ENCODE measurements around the gene ERV3-1.
"Not testable (repeated sequence)": the region's sequence is repeated elsewhere in the genome, so short reads cannot be mapped to it uniquely, and the experiment has no call there.

ERV3-1 gene

DNA sequence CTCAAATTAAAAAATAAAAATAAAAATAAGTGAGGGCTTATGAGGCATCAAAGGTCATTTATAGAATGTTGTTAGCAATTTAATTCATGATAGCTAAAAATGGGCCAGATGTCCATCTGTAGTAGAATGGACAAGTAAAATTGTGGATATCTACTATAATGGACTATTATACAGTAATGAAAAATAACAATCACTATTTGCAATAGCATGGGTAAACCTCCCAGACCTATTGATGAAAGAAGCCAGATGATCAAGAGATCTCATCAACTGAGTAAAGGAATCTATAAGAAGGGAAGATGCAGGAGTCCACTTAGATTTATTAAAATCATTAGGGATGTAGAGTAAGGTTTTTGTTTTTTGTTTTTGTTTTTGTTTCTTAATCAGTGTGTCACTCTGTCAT, 29.0 kb upstream of the ERV3-1 start:
- H3K27ac ChIP-seq (ENCODE audit: extremely low read depth, low read depth, low read length) = not testable (repeated sequence)

DNA sequence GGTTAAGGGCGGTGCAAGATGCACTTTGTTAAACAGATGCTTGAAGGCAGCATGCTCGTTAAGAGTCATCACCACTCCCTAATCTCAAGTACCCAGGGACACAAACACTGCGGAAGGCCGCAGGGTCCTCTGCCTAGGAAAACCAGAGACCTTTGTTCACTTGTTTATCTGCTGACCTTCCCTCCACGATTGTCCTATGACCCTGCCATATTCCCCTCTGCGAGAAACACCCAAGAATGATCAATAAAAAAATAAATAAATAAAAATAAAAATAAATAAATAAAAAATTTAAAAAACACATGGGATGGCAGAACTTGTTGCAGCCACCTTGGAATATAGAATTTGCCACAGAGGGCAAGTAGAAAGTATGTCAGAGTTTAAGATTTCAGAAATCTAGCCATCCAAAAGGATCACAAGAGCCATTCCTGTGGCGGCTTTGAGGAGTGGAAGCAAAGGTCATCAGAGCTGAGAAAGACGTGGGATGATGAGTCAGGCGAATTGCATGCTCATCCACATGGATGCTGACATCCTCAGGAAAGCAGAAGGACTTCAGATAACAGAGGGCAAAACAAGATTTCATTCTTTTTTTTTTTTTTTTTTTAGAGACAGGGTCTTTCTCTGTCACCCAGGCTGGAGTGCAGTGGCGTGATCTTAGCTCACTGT, 27.8 kb upstream of the ERV3-1 start:
- H3K4me1 ChIP-seq (ENCODE audit: control insufficient read depth, insufficient read depth, low read length); H3K4me3 ChIP-seq (ENCODE audit: low read depth, low read length); CTCF ChIA-PET; H3K27ac ChIP-seq (ENCODE audit: extremely low read depth, low read depth, low read length); H3K9me3 ChIP-seq (ENCODE audit: control insufficient read depth, insufficient read depth, low read depth, low read length); H3K36me3 ChIP-seq (ENCODE audit: control insufficient read depth in 2 of 2, insufficient read depth in 1 of 2, low read length in 2 of 2): not testable (repeated sequence)
- POLR2A ChIA-PET = interaction anchor here (0.8 kb wide), 1 partner anchor 27 kb away, joined by 3 read pairs; the partner anchor contains the start of gene ERV3-1

More for the DNA sequence above, 29.0 kb upstream of the ERV3-1 start:
- TF ChIP-seq ZNF146 (tag by site-specific recombination; IDR thresholded peaks at IDR 0.05) = peak; percentile 62
- H3K36me3 ChIP-seq (ENCODE audit: control insufficient read depth in 2 of 2, insufficient read depth in 1 of 2, low read length in 2 of 2); H3K9me3 ChIP-seq (ENCODE audit: control insufficient read depth, insufficient read depth, low read depth, low read length); CTCF ChIA-PET; H3K4me1 ChIP-seq (ENCODE audit: control insufficient read depth, insufficient read depth, low read length); H3K4me3 ChIP-seq (ENCODE audit: low read depth, low read length): not testable (repeated sequence)
- POLR2A ChIA-PET = interaction anchor here (0.6 kb wide), 1 partner anchor 29 kb away, joined by 3 read pairs; no protein-coding TSS in a partner anchor

DNA sequence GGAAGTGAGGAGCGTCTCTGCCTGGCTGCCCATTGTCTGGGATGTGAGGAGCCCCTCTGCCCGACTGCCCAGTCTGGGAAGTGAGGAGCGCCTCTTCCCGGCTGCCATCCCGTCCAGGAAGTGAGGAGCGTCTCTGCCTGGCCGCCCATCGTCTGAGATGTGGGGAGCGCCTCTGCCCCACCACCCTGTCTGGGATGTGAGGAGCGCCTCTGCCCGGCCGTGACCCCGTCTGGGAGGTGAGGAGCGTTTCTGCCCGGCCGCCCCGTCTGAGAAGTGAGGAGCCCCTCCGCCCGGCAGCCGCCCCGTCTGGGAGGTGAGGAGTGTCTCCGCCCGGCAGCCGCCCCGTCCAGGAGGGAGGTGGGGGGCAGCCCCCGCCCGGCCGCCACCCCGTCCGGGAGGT, 26.9 kb upstream of the ERV3-1 start:
- POLR2A ChIA-PET; H3K36me3 ChIP-seq (ENCODE audit: control insufficient read depth in 2 of 2, insufficient read depth in 1 of 2, low read length in 2 of 2); H3K9me3 ChIP-seq (ENCODE audit: control insufficient read depth, insufficient read depth, low read depth, low read length); H3K4me1 ChIP-seq (ENCODE audit: control insufficient read depth, insufficient read depth, low read length); H3K4me3 ChIP-seq (ENCODE audit: low read depth, low read length); H3K27ac ChIP-seq (ENCODE audit: extremely low read depth, low read depth, low read length): not testable (repeated sequence)
- CTCF ChIA-PET = interaction anchor here (0.6 kb wide), 1 partner anchor 94 kb away, joined by 4 read pairs; no protein-coding TSS in a partner anchor

DNA sequence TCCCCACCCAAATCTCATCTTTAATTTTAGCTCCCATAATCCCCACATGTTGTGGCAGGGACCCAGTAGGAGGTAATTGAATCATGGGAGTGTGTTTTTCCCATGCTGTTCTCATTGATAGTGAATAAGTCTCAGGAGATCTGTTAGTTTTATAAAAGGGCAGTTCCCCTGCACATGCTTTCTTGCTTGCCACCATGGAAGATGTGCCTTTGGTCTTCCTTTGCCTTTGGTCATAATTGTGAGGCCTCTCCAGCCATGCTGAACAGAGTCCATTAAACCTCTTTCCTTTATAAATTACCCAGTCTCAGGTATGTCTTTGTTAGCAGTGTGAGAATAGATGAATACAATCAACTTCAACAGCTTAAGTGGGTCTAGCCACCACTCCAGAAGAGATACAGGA, 18.5 kb upstream of the ERV3-1 start:
- POLR2A ChIA-PET; CTCF ChIA-PET; H3K4me1 ChIP-seq (ENCODE audit: control insufficient read depth, insufficient read depth, low read length): not testable (repeated sequence)

GRCh38 chr7:65020978-65021377, 14.5 kb upstream of the ERV3-1 start:
- H3K9me3 ChIP-seq (ENCODE audit: control insufficient read depth, insufficient read depth, low read depth, low read length); H3K4me3 ChIP-seq (ENCODE audit: low read depth, low read length); H3K27ac ChIP-seq (ENCODE audit: extremely low read depth, low read depth, low read length); H3K4me1 ChIP-seq (ENCODE audit: control insufficient read depth, insufficient read depth, low read length); CTCF ChIA-PET; H3K36me3 ChIP-seq (ENCODE audit: control insufficient read depth in 2 of 2, insufficient read depth in 1 of 2, low read length in 2 of 2): not testable (repeated sequence)
- POLR2A ChIA-PET = interaction anchor here (0.7 kb wide), 1 partner anchor 33 kb away, joined by 5 read pairs; no protein-coding TSS in a partner anchor

More for the DNA sequence above, 18.5 kb upstream of the ERV3-1 start:
- H3K9me3 ChIP-seq (ENCODE audit: control insufficient read depth, insufficient read depth, low read depth, low read length); H3K4me3 ChIP-seq (ENCODE audit: low read depth, low read length); H3K27ac ChIP-seq (ENCODE audit: extremely low read depth, low read depth, low read length); H3K36me3 ChIP-seq (ENCODE audit: control insufficient read depth in 2 of 2, insufficient read depth in 1 of 2, low read length in 2 of 2): not testable (repeated sequence)

DNA sequence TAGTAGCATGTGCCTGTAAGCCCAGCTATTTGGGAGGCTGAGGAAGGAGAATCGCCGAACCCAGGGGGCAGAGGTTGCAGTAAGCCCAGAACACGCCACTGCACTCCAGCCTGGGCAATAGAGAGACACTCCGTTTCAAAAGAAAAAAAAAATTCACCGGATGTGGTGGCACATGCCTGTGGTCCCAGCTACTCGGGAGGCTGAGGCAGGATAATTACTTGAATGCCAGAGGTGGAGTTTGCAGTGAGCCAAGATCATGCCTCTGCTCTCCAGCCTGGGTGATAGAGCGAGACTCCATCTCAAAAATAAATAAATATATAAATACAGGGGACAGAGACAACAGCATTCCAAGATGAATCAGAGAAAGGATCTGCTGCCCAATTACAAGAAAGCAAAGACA, 3.4 kb upstream of the ERV3-1 start:
- POLR2A ChIA-PET; H3K9me3 ChIP-seq (ENCODE audit: control insufficient read depth, insufficient read depth, low read depth, low read length); CTCF ChIA-PET; H3K36me3 ChIP-seq (ENCODE audit: control insufficient read depth in 2 of 2, insufficient read depth in 1 of 2, low read length in 2 of 2); H3K27ac ChIP-seq (ENCODE audit: extremely low read depth, low read depth, low read length); H3K4me3 ChIP-seq (ENCODE audit: low read depth, low read length); H3K4me1 ChIP-seq (ENCODE audit: control insufficient read depth, insufficient read depth, low read length): not testable (repeated sequence)

GRCh38 chr7:65009394-65009793, 2.9 kb upstream of the ERV3-1 start:
- H3K36me3 ChIP-seq (ENCODE audit: control insufficient read depth in 2 of 2, insufficient read depth in 1 of 2, low read length in 2 of 2); POLR2A ChIA-PET; H3K4me3 ChIP-seq (ENCODE audit: low read depth, low read length); H3K4me1 ChIP-seq (ENCODE audit: control insufficient read depth, insufficient read depth, low read length); H3K27ac ChIP-seq (ENCODE audit: extremely low read depth, low read depth, low read length); H3K9me3 ChIP-seq (ENCODE audit: control insufficient read depth, insufficient read depth, low read depth, low read length); CTCF ChIA-PET: not testable (repeated sequence)

DNA sequence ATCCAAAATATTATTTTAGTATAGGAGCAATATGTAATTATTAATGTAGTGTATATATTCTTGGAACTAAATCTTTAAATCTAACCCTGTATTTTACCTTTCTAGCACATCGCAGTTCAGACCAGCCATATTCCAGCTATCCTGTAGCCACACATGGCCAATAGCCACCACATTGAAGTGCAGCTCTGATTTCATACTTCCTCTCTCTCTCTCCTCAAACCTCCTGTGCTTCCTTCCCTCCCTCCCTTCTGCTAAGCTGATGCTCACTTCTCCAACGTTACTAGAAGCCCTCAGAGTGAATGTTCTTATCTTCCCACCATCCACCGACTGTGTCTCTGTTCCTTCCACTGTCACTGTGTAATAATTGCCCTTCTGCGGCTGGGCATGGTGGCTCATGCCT, 549 bp upstream of the ERV3-1 start:
- not testable (repeated sequence) for H3K36me3 ChIP-seq (ENCODE audit: control insufficient read depth in 2 of 2, insufficient read depth in 1 of 2, low read length in 2 of 2); H3K9me3 ChIP-seq (ENCODE audit: control insufficient read depth, insufficient read depth, low read depth, low read length); H3K4me3 ChIP-seq (ENCODE audit: low read depth, low read length); H3K27ac ChIP-seq (ENCODE audit: extremely low read depth, low read depth, low read length); H3K4me1 ChIP-seq (ENCODE audit: control insufficient read depth, insufficient read depth, low read length)
- ChIA-PET POLR2A (interaction anchor here (0.5 to 2.2 kb wide), 12 partner anchors 12 to 444 kb away, joined by 3 to 34 read pairs (median 5); partner anchors contain the start of genes ZNF138, ZNF273, ZNF680 and ZNF92), CTCF (interaction anchor here (1.4 kb wide), 1 partner anchor 56 kb away, joined by 3 read pairs; no protein-coding TSS in a partner anchor)
- peak; percentile 13; the same call in 1 of the 2 replicates for TF ChIP-seq ZNF335 (tag by site-specific recombination; conservative IDR thresholded peaks at IDR 0.05)

Measured in HEK293 (cell line).